Stimulated activated CD4-positive, alpha-beta T cell treated with anti-CD3 and anti-CD28 coated beads, Interleukin-1b, Interleukin-23, amount 100 ng/mL, for 1 hour (primary cell): Measurements from ENCODE around the gene HDAC6.
"Not testable (repeated sequence)": the region's sequence is repeated elsewhere in the genome, so short reads cannot be mapped to it uniquely, and the experiment has no call there.

Experiments used
- DNase-seq, 2 donors: peaks; one replicate each; pipeline ENCODE4 v3.0.0-alpha.2; 2020; ENCODE audit warnings: low read depth in 2 of 2

The HDAC6 gene

DNA sequence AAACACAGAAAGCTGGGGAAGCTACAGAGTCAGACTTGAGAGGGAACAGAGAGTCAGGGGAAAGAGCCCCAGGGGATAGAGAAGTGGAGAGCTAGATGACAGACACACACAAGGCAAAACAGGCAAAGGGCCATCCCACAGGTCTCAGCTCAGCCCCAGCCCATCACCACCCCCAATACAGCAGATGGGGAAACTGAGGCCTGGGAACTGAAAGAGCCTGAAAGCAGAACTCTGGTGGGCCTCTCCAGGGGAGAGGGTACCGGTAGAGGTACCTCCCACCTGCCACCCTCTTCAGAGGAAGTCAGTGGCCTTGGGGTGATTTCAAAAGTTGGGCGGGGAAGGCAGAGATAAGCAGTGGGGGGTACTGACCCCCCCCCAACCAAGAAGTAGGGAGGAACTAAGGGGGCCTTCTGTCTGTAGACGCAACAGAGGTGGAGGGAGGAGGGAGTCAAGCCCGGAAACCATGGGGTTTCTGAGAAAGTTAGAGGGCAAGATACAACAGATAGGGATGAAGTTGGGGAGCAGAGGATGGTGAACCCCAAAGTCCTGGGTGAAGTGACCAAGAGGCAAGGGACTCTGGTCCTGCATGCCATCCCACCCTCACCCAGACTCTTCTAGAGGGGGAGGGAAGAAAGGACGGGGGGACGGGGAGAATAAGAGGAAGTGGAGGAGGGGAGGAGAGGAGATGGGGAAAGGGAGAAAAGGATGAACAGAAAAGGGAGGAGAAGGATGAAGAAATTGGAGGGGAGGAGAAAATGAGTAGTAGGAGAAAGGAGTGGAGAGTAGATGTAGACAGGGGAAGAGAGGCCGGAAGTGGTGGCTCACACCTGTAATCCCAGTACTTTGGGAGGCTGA lies 12.3 kb upstream of the HDAC6 start:
- no peak for DNase-seq

DNA sequence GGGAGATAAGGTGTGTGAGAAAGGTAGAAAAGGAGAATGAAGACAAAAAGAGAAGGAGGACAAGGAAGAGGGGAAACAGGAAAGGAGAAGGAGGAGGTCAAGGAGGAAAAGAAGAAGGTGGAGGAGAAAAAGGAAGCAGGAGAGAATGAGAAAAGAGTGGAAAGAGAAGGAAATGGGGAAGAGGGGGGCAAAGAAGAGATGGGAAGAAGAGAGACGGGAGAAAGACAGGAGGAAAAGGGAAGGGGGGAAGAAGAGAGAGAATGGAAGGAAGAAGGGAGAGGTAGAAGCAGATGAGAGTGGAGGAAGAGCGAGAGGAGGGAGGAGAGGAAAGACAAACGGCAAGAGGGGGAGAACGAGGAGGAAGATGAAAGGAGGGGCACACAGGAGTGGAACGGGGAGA lies 11.4 kb upstream of the HDAC6 start:
- DNase-seq, result no peak

DNA sequence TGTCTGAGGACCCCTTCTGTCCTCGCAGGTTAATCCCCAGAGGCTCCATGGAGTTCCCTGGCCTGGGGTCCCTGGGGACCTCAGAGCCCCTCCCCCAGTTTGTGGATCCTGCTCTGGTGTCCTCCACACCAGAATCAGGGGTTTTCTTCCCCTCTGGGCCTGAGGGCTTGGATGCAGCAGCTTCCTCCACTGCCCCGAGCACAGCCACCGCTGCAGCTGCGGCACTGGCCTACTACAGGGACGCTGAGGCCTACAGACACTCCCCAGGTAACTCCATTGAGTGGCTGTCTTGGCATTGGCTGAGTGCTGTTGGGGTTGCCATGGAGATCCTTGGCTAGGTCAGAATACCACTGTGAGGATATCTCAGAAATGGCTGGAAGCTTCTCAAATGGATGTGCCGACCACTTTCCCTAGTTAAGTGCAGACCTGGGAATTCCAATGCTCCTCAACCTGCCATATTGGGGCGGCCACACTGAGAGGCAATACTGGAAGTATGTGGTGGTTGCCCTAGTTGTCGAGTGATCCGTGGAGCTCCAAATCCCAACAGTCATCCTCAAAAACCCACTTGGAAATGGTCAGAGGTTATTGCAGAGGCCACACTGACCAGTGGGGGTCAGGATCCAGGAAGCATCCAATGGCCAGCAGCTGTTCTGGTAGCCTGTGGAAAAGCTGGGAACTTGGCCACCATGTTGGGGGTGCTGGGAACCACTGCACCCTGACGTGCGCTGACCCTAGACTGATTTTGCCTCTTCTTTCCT lies 10.6 kb upstream of the HDAC6 start:
- DNase-seq, result no peak

DNA sequence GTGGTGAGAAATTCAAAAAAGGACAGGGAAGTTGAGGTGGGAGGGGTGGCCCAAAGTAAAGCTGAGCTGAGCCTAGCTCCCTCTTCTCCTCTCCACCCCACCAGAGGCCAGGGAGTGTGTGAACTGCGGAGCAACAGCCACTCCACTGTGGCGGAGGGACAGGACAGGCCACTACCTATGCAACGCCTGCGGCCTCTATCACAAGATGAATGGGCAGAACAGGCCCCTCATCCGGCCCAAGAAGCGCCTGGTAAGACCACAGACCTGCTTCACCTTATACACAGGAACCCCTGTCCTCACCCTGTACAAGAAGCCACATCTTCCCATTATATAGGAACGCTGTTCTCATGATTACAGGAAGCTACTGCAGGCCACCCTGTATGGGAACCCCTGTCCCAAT lies 9.6 kb upstream of the HDAC6 start:
- no peak for DNase-seq

DNA sequence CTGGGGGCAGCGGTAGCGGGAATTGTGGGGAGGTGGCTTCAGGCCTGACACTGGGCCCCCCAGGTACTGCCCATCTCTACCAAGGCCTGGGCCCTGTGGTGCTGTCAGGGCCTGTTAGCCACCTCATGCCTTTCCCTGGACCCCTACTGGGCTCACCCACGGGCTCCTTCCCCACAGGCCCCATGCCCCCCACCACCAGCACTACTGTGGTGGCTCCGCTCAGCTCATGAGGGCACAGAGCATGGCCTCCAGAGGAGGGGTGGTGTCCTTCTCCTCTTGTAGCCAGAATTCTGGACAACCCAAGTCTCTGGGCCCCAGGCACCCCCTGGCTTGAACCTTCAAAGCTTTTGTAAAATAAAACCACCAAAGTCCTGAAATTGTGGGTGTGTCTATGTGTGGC lies 7.9 kb upstream of the HDAC6 start:
- no peak for DNase-seq

DNA sequence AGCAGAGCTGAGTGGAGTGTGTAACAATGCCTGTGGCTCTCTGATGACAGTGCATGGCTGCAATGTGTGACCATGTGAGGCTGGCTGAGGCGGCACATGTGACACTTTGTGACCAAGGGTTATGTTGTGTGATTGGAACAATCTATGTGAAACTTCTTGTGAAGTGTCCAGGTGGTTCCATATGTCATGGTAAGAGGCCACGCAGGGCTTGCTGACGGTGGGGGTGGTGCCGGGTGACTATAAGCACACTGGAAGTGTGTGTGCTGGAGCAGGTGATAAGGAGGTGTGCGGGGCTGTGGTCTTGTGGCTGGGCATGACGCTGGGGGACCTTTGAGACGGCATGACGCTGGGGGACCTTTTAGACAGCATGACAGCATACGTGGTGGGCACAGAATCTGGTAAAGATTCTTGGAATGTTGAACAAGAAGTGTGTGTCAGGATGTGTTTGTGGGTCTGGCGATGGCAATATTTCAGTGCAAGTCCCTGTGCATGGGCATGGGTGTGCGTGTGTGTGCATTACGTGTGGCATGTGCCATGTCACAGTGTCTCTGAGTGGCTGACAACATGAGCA lies 7.4 kb upstream of the HDAC6 start:
- no peak for DNase-seq

DNA sequence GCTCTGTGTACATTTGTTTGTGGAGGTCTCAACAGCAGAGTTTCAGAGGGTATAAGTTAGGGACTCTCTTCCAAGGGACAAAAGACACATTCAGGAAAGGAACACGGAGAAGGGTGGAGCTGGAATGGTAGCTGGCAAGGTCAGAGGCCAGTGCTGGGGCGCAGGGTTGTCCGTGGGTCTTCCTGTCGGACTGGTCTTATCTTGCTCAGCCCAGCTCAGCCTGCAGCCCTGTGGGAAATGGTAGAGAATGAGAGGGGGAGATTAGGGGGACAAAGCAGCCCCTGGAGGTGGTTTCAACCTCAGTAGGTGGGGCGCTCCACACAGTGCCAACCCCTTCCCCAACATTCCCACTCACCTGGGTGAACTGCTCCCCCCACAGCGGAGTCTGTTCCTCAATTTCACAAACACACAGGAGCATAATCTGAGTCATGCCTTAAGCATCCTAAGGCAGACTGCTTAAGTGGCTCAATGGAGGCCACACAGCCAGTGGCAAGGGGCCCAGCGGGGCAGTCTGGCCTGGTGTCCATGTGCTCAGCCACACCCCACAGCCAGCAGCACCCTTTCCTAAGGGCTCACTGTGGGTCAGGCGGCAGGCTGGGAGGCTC lies 6.9 kb upstream of the HDAC6 start:
- no peak for DNase-seq

DNA sequence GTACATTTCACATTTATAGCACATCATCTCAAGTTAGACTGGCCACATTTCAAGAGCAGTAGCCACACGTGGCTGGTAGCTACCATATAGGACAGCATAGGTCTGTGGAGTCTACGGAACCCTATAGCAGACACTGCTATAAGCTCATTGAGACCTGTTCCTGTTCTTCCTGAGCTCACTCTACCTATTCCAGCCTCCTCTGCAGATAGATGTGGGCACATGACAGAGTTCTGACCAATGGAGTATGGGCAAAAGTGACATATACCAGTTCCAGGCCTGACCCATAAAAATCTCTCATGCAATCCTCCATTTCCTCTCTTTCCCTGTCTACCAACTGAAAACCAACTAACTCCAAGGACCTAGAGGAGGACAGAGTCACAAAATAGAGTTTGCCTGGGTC lies 3.5 kb upstream of the HDAC6 start:
- no peak for DNase-seq

DNA sequence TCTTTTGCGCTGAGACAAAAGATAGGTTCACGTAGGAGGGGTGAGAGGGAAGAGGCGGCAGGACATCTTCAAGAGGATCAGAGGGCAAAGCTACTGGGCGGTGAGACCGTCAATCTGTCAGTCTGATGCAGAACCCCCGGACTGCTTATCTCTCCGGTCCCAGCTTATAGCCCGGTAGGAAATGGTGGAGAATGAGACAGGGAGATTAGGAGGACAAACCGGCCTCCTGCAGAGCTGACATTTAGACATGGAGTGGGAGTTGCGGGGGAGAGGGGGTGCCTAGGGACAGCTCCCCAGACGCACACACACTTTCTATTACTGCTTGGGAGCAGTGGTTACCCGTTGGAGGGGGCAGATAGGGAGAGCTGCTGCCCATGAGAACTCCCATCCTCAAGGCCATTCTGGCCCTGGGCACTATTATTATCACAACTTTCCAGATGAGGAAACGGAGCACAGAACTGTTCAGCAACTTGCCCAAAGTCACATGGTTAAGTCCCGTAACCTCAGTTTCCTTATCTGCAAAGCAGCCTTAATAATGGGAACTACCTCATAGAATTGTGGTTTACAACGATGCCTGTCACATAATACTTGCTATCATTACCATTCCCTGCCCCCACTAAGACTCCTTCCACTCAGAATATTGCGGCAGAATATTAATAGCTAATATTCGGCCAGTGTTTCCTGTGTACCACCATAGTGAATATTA lies 1.1 kb upstream of the HDAC6 start:
- no peak for DNase-seq

DNA sequence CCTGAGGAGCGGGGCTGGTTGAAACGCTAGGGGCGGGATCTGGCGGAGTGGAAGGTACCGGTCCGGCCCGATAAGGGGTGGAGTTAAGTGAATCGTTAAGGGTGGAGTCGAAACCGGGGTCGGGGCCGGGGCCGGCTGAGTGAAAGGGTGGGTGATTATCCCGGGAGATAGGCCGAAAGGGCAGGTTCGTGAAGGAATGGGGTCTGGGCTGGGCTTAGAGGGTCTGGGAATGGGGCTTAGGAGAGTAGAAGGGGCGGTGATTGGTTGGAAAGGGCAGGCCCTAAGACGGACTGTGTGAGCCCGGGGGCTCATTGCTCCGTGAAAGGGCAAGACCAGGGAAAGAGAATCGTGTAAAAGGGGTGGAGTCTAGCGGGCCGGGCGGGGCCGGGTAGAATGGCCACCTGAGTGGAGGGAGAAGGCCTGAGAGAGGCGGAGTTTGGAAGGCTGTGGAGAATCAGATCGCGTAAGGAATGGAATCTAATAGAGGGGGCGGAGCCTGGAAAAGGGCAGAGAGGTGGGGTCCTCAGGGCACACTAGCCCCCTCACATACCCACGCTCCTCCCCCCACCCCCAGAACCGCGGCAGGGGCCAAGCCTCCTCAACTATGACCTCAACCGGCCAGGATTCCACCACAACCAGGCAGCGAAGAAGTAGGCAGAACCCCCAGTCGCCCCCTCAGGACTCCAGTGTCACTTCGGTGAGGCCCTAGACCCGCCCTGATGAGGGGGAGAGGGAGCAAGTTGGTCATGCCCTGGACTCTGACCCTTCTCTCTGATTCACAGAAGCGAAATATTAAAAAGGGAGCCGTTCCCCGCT lies 430 bp downstream of the HDAC6 start:
- peak in 1 of 2 donors; percentile 15 for DNase-seq

DNA sequence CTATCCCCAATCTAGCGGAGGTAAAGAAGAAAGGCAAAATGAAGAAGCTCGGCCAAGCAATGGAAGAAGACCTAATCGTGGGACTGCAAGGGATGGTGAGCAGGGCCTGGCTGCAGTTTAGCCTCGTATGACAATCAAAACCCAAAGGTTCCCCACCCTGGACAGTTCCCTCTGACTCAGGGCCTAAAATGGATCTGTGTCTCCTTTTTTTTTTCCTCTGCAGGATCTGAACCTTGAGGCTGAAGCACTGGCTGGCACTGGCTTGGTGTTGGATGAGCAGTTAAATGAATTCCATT lies 986 bp downstream of the HDAC6 start:
- no peak for DNase-seq

DNA sequence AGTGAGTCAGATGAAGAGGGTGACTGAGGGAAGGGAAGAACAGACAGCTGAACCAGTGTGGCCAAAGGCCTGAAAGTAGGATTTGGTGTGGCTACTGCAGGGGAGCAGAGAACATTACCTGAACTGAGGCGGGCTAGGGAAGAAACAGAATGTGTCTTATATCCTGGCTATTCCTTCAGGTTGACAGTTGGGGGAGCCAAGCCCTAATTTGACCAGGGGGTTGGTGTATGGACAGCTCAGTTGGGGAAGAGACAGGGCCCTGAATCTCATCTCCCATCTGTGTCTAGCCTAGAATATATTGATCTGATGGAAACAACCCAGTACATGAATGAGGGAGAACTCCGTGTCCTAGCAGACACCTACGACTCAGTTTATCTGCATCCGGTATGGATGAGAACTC lies 4.2 kb downstream of the HDAC6 start:
- no peak for DNase-seq

DNA sequence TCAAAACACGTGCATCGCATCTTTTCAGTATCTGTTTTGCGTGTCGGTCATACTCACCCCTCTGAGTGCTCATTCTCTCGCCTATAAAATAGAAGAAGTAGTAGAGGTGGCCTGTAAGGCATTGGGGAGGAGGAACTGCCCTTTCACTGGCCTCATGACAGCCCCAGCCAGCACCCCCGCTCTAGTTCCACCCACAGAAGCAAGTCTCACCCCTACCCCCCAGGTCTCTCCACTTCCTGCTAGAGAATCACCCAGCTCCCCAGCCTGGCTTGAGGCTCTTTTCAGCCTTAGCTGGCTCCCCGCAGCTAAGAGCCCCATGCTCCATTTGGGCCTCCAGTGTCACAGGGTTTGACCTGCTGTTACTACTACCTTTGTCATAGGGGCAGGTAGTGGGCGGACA lies 11.8 kb downstream of the HDAC6 start:
- no peak for DNase-seq

DNA sequence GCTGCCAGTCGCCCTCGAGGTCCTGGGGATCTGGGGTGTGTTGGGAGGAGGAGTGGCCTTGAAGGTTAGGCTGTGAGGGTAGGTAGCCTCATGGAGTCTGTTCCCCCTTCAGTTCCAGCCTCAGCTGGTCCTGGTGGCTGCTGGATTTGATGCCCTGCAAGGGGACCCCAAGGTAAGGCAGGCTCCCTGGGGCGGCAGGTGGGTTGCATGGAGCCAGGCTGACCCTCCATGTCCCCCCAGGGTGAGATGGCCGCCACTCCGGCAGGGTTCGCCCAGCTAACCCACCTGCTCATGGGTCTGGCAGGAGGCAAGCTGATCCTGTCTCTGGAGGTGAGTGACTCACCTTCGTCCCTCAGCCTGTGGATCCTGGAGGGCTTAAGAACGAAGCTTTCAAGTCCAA lies 12.9 kb downstream of the HDAC6 start:
- DNase-seq, result no peak

DNA sequence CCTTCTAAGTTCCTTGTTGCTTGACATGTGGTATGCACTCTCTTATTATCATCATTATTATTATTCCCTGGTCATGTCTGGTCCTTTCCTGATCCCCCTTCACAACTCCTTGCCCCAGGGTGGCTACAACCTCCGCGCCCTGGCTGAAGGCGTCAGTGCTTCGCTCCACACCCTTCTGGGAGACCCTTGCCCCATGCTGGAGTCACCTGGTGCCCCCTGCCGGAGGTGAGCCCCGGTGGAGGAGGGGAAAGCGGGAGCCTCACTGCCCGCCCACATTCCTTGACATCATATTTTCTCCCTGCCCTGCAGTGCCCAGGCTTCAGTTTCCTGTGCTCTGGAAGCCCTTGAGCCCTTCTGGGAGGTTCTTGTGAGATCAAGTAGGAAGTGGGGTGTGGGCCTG lies 13.4 kb downstream of the HDAC6 start:
- DNase-seq, result no peak

DNA sequence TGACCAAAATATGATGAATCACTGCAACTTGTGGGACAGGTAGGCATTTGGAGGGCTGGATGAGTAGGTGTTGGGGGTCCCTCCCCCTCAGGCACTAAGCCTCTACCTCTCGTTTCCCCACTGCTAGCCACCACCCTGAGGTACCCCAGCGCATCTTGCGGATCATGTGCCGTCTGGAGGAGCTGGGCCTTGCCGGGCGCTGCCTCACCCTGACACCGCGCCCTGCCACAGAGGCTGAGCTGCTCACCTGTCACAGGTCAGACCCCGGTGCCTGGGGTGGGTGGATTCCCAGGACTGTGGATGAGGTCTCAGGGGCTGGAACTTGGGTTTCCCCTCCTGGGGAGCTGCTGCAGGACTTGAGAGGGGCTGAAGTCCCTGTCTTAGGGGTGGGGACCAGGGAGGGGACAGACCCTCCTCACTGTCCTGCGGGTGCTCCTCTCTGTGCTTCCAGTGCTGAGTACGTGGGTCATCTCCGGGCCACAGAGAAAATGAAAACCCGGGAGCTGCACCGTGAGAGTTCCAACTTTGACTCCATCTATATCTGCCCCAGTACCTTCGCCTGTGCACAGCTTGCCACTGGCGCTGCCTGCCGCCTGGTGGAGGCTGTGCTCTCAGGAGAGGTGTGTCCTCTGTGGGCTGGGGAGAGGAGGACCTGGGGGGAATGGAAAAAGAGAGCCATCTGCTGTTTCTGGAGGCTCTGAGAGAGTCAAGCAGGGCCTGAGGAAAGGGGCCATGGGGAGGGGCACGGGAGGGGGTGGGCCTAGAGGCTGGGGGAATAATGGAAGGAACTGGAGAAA lies 14.3 kb downstream of the HDAC6 start:
- DNase-seq, result no peak

DNA sequence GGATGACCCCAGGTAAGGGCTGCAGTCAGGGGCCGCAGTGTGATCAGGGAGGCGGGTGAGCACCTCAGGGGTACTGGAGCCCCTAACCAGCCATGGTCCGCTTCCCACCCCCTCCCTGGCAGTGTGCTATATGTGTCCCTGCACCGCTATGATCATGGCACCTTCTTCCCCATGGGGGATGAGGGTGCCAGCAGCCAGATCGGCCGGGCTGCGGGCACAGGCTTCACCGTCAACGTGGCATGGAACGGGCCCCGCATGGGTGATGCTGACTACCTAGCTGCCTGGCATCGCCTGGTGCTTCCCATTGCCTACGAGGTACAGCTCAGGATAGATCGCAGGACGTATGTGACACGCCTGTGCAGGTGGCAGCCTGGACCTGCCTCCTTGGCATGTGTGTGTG lies 16.2 kb downstream of the HDAC6 start:
- DNase-seq, result no peak

DNA sequence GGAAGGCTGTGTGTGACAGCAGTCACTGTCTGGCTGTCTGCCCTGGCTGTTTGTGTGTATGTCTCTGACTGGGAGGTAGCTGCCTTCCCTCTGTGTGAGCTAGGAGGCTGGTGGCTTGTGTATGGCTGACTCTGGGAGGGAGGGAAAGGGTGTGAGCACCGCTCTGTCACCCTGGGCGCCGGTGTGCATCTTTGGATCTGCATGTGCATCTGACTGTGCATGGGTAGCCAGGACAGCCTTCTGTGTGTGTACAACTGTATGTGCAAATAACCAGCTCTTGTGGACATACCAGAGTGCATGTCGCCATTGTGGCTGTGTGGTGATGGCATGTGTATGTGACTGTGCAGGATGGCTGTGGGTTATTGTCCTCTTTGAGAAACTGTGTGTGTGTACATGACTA lies 17.0 kb downstream of the HDAC6 start:
- no peak for DNase-seq

DNA sequence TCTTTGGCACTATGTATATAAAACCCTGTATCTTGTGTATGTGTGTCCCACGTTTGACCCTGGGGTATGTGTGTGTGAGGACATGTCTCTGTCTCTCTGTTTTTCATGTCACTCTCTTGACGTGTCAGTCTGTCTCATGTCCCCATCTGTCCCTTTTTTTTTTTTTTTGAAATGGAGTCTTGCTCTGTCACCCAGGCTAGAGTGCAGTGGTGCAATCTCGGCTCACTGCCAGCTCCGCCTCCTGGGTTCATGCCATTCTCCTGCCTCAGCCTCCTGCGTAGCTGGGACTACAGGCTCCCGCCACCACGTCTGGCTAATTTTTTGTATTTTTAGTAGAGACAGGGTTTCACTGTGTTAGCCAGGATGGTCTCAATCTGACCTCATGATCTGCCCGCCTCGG lies 17.5 kb downstream of the HDAC6 start:
- not testable (repeated sequence) for DNase-seq

DNA sequence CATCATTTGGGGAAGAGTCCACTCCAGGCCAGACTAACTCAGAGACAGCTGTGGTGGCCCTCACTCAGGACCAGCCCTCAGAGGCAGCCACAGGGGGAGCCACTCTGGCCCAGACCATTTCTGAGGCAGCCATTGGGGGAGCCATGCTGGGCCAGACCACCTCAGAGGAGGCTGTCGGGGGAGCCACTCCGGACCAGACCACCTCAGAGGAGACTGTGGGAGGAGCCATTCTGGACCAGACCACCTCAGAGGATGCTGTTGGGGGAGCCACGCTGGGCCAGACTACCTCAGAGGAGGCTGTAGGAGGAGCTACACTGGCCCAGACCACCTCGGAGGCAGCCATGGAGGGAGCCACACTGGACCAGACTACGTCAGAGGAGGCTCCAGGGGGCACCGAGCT lies 21.2 kb downstream of the HDAC6 start:
- no peak for DNase-seq
